Retinal pigment epithelial cell (primary cell): ENCODE results near the gene NKAIN2.

Experiments
- DNase-seq: peaks from one replicate; pipeline ENCODE4 v3.0.0-alpha.2; 2010; ENCODE audit warnings: low read depth
- H3K4me3 ChIP-seq: 2 replicates; pipeline ENCODE4 v1.5.1; 2011; ENCODE audit warnings: mild to moderate bottlenecking, low read length, control low read depth, moderate library complexity
- CTCF ChIP-seq: conservative IDR thresholded peaks from 2 replicates; pipeline ENCODE4 v1.5.1; 2011; ENCODE audit warnings: low read depth, low read length, control low read depth, inconsistent platforms

Gene NKAIN2

DNA sequence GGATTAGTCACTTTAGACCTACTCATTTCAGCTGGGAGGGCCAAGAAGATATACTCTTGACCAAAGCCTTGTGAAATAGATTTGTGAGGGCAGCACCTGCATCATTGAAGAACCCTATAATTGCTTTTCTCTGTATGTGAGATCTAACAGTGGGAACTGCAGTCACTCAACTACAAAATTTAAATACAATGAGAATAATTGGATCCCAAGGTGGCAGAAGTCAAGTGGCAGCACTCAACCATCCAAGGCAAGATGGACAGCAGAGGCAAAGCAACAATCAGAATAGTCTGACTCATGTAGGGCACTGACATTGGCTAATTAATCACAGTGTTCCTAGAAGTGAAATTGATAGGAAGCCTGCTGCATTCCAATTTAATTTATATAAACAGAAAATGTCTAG lies 8.9 kb upstream of the NKAIN2 start:
- DNase-seq: no peak
- TF ChIP-seq CTCF: no peak
- no peak overlapping the region for H3K4me3 ChIP-seq

DNA sequence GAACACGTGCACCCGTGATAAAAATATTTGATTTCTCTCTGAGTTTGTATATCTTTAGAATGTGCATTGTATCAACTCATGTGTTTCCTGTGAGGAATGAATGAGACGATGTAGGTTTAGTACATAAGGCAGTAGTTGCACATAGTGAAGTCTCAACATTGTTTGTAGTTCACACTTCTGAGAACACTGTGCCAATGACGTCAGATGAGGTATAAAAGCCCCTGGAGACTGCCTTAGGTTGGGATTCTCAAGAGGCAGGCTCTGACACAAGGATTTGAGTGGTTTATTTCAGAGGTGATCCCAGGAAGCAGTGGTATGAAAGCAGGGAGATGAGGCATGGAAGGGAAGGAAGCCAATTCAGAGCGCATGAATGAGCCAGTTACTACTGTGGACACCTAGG lies 2.6 kb upstream of the NKAIN2 start:
- no peak for DNase-seq
- no peak overlapping the region for H3K4me3 ChIP-seq
- TF ChIP-seq CTCF: no peak

DNA sequence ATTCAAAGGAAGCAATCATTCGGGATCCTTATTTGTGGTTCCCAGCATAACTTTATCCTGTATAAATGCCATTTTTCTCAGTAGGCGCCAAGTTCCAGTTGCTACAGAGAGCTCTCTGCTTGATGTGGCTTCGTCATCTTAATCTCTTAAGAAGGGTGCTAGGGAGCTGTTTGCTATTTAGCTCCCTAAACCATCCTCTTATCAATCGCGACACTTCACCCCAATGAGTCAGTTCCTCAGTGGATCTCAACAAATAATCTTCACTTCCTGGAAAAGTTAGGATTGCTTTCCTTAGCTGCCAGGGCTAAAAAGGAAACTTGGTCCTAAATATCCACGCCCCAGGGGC lies 1.3 kb upstream of the NKAIN2 start:
- no peak for TF ChIP-seq CTCF
- peak overlapping the region; percentile 66 for H3K4me3 ChIP-seq

DNA sequence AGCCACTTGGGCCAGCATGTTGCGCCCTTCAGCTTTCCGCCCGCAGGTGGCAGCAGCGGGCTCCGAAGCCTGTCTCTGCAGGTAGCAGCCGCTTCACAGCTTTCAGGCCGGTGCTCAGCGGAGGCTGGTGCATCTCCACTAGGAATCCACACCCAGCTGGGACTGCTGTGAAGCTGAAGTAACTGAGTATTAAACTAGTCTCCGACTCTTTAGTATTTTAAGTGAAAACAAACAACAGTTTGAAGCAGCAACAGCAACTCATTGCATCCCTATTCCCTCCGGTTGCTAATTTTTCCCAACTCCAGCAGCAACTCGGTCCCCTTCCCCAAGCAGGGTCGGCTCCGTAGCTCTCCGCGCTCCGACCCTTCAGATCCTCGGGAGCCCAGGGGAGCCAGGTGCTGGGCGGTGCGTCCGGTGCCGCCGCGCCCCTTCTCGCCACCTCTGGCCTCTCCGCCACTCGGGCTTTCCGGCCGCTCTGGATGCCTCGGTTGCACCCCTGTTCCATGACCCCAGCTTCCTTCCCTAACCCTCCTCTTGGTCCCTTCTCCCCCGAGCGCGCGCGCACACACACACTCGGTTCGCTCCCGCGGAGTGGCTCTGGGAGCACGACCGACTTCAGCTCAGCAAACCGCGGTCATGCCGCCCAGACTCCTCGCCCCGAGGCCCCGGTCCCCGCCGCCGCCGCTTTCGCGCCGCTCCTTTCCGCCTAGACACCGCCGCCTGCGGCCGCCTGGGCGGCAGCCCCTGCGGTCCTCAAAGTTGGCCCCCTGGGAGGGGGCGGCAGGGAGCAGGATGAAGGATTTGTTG lies 765 bp upstream of the NKAIN2 start:
- peak overlapping the region; percentile 66 for H3K4me3 ChIP-seq
- TF ChIP-seq CTCF: peak; percentile 95
- DNase-seq: no peak

More for the DNA sequence above, 1.3 kb upstream of the NKAIN2 start:
- DNase-seq: peak; percentile 94

- H3K4me3 ChIP-seq: peak overlapping the region; percentile 62
- TF ChIP-seq CTCF: no peak
- no peak for DNase-seq
Measured at GRCh38 chr6:123804014-123804786, 535 bp downstream of the NKAIN2 start.

GRCh38 chr6:123804787-123805540 lies 1.3 kb downstream of the NKAIN2 start:
- no peak overlapping the region for H3K4me3 ChIP-seq
- DNase-seq: no peak
- no peak for TF ChIP-seq CTCF
